HEK293 (cell line): ENCODE measurements around the gene NHP2.

Source experiments
- KLF1 ChIP-seq: fragments of 450-650 bp; formaldehyde crosslinking; IDR thresholded peaks from 2 replicates; pipeline ENCODE4 v1.5.1; 2016; ENCODE audit warnings: missing biosample characterization, missing genetic modification characterization
- PBX3 ChIP-seq: sonication (generic); formaldehyde crosslinking; IDR thresholded peaks from 2 replicates; pipeline ENCODE4 v1.8.1; 2022; ENCODE audit warnings: mild to moderate bottlenecking, moderate library complexity, missing genetic modification reagents
- TRIM28 ChIP-seq: IDR thresholded peaks from 2 replicates; pipeline ENCODE4 v1.6.1; 2011; ENCODE audit warnings: low read length, control low read depth, borderline replicate concordance
- ZFHX2 ChIP-seq: fragments of 450-650 bp; formaldehyde crosslinking; conservative IDR thresholded peaks from 2 replicates; pipeline ENCODE4 v1.5.1; 2016; ENCODE audit warnings: missing biosample characterization, missing genetic modification characterization
- ZNF146 ChIP-seq: fragments of 450-650 bp; formaldehyde crosslinking; IDR thresholded peaks from 2 replicates; pipeline ENCODE4 v1.5.1; 2016; ENCODE audit warnings: missing biosample characterization, missing genetic modification characterization
- ZNF274 ChIP-seq, 2 experiments: fragments of 200-500 bp in 1 of 2; fragments of 450-650 bp in 1 of 2; sonication (Bioruptor generic) in 1 of 2; formaldehyde crosslinking in 1 of 2; IDR thresholded peaks; 2 replicates each; pipeline versions ENCODE4 v1.5.1 to v1.6.1; 2014 to 2016; ENCODE audit warnings: borderline replicate concordance in 1 of 2, inconsistent platforms in 1 of 2, low read length in 1 of 2, missing biosample characterization in 1 of 2, missing genetic modification characterization in 1 of 2
- ZNF391 ChIP-seq: fragments of 450-650 bp; formaldehyde crosslinking; IDR thresholded peaks from 2 replicates; pipeline ENCODE4 v1.5.1; 2016; ENCODE audit warnings: low read depth, missing biosample characterization, missing genetic modification characterization, borderline replicate concordance
- ZNF398 ChIP-seq: fragments of 450-650 bp; formaldehyde crosslinking; IDR thresholded peaks from 2 replicates; pipeline ENCODE4 v1.5.1; 2017; ENCODE audit warnings: missing biosample characterization, missing genetic modification characterization
- ZNF548 ChIP-seq: fragments of 450-650 bp; formaldehyde crosslinking; IDR thresholded peaks from 2 replicates; pipeline ENCODE4 v1.5.1; 2016; ENCODE audit warnings: missing biosample characterization, missing genetic modification characterization
- ZNF776 ChIP-seq: fragments of 450-650 bp; formaldehyde crosslinking; IDR thresholded peaks from 2 replicates; pipeline ENCODE4 v1.5.0; 2017; ENCODE audit warnings: missing biosample characterization, missing genetic modification characterization, borderline replicate concordance
- ZNF837 ChIP-seq: fragments of 450-650 bp; formaldehyde crosslinking; IDR thresholded peaks from 2 replicates; pipeline ENCODE4 v1.5.1; 2016; ENCODE audit warnings: missing biosample characterization, missing genetic modification characterization
- TF ChIP-seq, protein P1 (sequence below): fragments of 450-650 bp; formaldehyde crosslinking; IDR thresholded peaks from 2 replicates; pipeline ENCODE4 v1.5.1; 2016; ENCODE audit warnings: missing biosample characterization, missing genetic modification characterization
- TF ChIP-seq, protein P2 (sequence below): fragments of 450-650 bp; formaldehyde crosslinking; IDR thresholded peaks from 2 replicates; pipeline ENCODE4 v1.5.1; 2016; ENCODE audit warnings: missing biosample characterization, missing genetic modification characterization

DNA sequence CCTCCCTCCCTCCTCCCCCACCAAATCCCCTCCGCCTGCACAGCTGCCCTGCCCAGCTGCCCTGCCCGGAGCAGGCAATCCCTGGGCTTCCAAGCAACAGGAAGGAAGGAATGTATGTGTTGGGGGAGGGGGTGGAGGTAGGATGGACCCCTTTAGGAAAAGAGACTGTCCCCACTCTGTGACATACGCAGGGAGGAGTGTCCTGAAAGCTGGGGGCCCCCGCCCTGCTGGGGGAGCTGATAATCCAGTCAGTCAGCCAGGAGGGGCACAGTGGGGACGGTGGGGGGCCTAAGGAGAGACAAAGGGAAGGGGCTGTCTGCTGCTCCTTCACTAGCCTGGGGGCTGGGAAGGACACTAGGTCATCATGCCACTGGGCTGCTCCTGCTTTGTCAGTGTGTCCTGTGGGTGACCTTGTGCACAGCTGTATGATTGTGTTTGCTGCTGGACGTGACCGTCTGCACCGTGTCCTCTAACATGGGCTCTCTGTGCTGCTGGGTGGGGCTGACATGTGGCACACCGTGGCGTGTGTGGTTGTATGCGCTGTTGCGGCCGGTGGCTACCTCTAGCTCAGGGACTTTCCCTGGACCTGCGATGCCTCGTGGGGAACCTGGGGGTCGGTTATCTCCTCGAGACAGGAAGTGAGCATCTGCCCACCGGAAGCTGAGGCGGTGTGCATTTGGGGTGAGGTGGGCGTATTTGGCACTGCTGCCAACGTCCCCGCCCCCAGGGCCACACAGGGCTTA, 37.4 kb downstream of the NHP2 start:
- TF ChIP-seq PBX3 (CRISPR knock-in tag) = no peak
- TF ChIP-seq ZNF391 (tag by site-specific recombination) = no peak
- TF ChIP-seq, protein P1, sequence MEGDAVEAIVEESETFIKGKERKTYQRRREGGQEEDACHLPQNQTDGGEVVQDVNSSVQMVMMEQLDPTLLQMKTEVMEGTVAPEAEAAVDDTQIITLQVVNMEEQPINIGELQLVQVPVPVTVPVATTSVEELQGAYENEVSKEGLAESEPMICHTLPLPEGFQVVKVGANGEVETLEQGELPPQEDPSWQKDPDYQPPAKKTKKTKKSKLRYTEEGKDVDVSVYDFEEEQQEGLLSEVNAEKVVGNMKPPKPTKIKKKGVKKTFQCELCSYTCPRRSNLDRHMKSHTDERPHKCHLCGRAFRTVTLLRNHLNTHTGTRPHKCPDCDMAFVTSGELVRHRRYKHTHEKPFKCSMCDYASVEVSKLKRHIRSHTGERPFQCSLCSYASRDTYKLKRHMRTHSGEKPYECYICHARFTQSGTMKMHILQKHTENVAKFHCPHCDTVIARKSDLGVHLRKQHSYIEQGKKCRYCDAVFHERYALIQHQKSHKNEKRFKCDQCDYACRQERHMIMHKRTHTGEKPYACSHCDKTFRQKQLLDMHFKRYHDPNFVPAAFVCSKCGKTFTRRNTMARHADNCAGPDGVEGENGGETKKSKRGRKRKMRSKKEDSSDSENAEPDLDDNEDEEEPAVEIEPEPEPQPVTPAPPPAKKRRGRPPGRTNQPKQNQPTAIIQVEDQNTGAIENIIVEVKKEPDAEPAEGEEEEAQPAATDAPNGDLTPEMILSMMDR (tag by site-specific recombination) = no peak
- TF ChIP-seq ZNF776 (tag by site-specific recombination) = no peak
- TF ChIP-seq, protein P2, sequence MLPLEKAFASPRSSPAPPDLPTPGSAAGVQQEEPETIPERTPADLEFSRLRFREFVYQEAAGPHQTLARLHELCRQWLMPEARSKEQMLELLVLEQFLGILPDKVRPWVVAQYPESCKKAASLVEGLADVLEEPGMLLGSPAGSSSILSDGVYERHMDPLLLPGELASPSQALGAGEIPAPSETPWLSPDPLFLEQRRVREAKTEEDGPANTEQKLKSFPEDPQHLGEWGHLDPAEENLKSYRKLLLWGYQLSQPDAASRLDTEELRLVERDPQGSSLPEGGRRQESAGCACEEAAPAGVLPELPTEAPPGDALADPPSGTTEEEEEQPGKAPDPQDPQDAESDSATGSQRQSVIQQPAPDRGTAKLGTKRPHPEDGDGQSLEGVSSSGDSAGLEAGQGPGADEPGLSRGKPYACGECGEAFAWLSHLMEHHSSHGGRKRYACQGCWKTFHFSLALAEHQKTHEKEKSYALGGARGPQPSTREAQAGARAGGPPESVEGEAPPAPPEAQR (tag by site-specific recombination) = no peak
- no peak for TF ChIP-seq ZNF837 (tag by site-specific recombination)
- TF ChIP-seq ZNF274 (IDR thresholded peaks at IDR 0.05; ENCODE audit: low read length) = no peak
- TF ChIP-seq ZNF274 (tag by site-specific recombination; IDR thresholded peaks at IDR 0.05; ENCODE audit: borderline replicate concordance) = no peak
- peak; percentile 38; the same call in 1 of the 2 replicates for TF ChIP-seq KLF1
- TF ChIP-seq ZNF548 = no peak
- no peak for TF ChIP-seq TRIM28
- TF ChIP-seq ZNF146 (tag by site-specific recombination) = no peak
- peak; percentile 90 for TF ChIP-seq ZFHX2 (tag by site-specific recombination)
- TF ChIP-seq ZNF398 = no peak
